HG02973 (cell line): ENCODE data around the gene KCNH3.
"Not testable (repeated sequence)": the region's sequence is repeated elsewhere in the genome, so short reads cannot be mapped to it uniquely, and the experiment has no call there.

ENCODE experiments used
- ATAC-seq: cut with Tn5 transposase; IDR thresholded peaks from one replicate; pipeline ENCODE4 v1.9.1; 2021; ENCODE audit warnings: moderate library complexity; ENCODE audit not compliant: unreplicated experiment

KCNH3 gene

GRCh38 chr12:49527361-49528130, 11.3 kb upstream of the KCNH3 start:
- ATAC-seq = no peak

DNA sequence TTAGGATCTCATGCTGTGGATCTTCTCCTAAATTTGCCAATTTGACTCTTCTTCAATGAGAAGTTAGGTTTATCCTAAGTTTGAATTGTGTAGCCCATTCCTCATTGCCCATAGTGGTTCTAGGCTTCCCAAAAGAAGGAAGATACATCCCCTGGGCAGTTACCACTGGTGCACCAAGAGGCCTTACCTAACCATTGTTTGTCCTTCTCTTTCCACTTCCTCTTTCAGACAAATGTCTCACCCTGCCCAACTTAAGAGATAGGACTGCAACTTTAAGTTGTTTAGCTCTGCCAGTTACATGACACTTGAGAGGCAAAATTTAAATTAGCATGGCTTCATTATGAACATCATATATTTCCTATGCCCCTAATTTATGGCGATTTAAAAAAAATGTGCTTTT, 9.4 kb upstream of the KCNH3 start:
- no peak for ATAC-seq

- no peak for ATAC-seq
These were observed 7.1 kb upstream of the KCNH3 start for GRCh38 chr12:49531745-49532144.

GRCh38 chr12:49533331-49533730, 5.5 kb upstream of the KCNH3 start:
- no peak for ATAC-seq

- ATAC-seq = not testable (repeated sequence)
These were observed 4.7 kb upstream of the KCNH3 start for GRCh38 chr12:49534122-49534521.

GRCh38 chr12:49534731-49535278, 4.0 kb upstream of the KCNH3 start:
- ATAC-seq = no peak

GRCh38 chr12:49535921-49536525, 2.8 kb upstream of the KCNH3 start:
- no peak for ATAC-seq

- ATAC-seq = no peak
These were observed 2.2 kb upstream of the KCNH3 start for GRCh38 chr12:49536526-49537071.

DNA sequence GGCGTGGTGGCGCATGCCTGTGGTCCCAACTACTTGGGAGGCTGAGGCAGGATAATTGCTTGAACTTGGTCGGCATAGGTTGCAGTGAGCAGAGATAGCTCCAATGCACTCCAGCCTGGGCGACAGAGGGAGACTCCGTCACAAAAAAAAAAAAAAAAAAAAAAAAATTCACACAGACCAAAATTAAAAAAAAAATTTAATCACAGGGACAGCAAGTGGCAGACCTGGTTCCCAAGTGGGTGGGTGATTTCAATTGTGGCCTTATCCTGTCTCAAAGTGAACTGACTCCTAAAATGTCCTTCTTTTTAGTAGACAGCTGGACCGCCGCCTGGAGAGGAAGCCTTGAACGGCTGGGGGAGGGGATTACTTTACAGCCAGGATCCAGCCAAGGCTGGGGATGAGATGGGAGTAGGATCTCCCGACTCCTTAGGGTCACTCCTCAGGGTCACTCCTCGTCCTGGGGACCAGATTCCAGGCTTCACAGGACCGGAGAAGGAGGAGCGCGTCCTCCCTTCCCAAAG, 1.5 kb upstream of the KCNH3 start:
- no peak for ATAC-seq

- ATAC-seq = no peak
These were observed 899 bp upstream of the KCNH3 start for GRCh38 chr12:49537752-49538509.

DNA sequence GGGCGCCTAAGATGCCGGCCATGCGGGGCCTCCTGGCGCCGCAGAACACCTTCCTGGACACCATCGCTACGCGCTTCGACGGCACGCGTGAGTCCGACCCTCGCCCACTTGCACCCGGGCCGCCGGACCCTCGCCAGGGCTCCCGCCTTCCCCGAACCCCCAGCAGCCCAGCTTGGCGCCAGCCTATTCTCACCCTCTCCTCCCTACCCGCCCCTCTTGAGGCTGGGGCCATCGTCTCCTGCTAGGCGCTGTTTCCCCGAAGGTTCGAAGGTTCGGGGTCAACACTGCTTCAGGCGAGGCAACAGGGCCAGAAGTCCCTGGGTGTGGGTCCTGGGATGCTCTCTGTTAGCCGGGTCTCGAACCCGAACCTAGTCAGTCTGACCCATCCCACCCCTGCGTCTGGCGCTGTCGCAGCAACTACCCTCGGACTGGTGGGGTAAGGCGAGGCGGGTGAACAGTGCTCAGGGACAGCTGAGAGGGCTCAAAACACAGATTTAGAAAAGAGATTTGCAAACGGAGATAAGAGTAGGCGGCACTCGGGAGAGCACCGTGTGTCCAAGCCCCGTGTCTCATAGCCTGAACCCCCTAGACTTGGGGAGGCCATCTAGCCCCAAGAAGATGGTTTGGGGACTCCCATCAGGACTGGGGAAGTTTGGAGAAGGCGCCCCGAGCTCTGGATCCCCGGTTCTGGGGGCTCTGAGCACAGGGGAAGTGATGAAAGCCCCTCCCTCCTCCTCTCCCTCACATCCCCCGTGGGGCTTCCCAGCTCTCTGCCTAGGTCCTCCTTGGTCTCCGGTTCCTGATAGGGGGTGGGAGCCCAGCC, 787 bp downstream of the KCNH3 start:
- ATAC-seq = no peak

DNA sequence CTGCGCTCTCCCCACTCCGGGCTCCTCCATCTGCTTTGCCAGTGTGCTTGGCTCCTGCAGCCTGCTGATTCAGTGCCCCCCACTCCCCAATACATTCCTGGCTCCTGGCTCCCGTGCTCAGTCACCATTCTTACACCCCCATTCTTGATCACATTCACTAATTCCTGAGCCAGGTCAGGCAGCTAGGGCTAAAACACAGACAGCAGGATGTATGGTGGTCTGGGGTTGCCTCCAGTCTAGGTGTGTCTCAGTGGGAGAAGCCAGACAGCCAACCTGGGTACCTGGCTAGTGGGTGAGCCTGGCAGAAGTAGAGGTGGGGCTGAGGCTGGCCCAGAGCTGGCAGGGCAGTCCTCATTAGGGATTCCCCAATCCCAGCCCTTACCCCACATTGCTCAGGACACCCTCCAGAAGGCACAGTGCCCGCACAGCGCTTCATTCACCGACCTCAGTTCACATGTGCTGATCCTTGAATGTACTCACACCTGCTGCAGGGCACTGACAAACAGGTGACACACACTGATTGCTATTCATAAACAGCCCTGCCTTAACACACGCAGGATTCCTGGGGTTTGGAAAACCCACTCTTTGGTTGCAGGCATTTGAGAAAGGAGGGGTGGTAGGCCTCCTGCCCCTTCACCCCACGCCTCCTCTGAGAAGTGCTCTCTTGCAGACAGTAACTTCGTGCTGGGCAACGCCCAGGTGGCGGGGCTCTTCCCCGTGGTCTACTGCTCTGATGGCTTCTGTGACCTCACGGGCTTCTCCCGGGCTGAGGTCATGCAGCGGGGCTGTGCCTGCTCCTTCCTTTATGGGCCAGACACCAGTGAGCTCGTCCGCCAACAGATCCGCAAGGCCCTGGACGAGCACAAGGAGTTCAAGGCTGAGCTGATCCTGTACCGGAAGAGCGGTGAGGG, 1.7 kb downstream of the KCNH3 start:
- no peak for ATAC-seq

GRCh38 chr12:49541140-49541861, 2.5 kb downstream of the KCNH3 start:
- no peak for ATAC-seq

- ATAC-seq = no peak
These were observed 3.2 kb downstream of the KCNH3 start for GRCh38 chr12:49541911-49542505.

- no peak for ATAC-seq
These were observed 3.8 kb downstream of the KCNH3 start for GRCh38 chr12:49542592-49543160.

GRCh38 chr12:49543221-49543913, 4.5 kb downstream of the KCNH3 start:
- ATAC-seq = no peak
